ENCODE data around the gene GMFB.

GRCh38 chr14:54498579-54498978 is 9.8 kb upstream of the GMFB start:
- TF ChIP-seq EZH2 (IDR thresholded peaks at IDR 0.05; ENCODE audit: low read depth, unreplicated experiment) (no peak), CTCF (conservative IDR thresholded peaks at IDR 0.05; ENCODE audit: low read depth in 2 of 2) (no peak), NANOG (IDR thresholded peaks at IDR 0.05; ENCODE audit: borderline replicate concordance) (no peak), POLR2AphosphoS5 (IDR thresholded peaks at IDR 0.05; ENCODE audit: low read depth) (no peak), CREB1 (CRISPR knock-in tag; IDR thresholded peaks at IDR 0.05; ENCODE audit: low read depth) (no peak), ETS1 (IDR thresholded peaks at IDR 0.05) (no peak), EZH2phosphoT487 (IDR thresholded peaks at IDR 0.05; ENCODE audit: unreplicated experiment) (no peak), REST (IDR thresholded peaks at IDR 0.05; ENCODE audit: unreplicated experiment) (no peak), JUNB (IDR thresholded peaks at IDR 0.05; ENCODE audit: unreplicated experiment) (no peak)

All from GM23338 (cell line).